NCI-H2081 (cell line): ENCODE measurements around the gene NKG7.

Source experiments
- DNase-seq, 2 experiments: peaks; one replicate each; lab custom pipeline; 2025; lab: John Stamatoyannopoulos, UW

The NKG7 gene

GRCh38 chr19:51361239-51361638 lies 11.2 kb downstream of the NKG7 start:
- DNase-seq = no peak

- DNase-seq = no peak
Measured at GRCh38 chr19:51359294-51359693, 13.2 kb downstream of the NKG7 start.

GRCh38 chr19:51357952-51358351 lies 14.5 kb downstream of the NKG7 start:
- DNase-seq = no peak

DNA sequence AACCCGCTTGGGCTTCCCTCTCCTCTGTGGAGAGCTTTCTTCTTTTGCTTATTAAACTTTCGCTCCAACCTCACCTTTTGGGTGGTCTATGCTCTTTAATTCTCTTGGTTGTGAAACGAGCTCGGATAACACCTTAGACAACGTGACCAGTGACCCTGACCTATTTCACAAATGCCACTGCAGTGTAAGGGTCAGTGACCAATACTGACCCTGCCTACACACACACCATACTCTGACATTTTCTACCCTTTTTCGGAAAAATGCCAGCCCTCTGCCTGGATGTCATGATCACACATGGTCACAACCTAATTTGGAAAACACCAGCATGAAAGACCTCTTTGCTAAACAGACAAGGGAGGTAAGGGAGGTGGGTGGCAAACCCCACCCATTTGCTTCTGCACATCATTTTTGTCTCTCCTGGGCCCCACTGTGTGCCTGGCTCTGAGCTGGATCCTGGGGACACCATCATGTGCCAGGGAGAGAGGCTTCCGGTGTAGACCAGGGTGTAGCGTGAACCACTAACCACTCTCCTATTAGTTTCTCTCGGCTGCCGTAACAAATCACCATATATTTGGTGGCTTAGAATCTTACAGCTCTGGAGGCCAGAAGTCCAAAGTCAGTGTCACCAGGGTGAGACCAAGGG lies 16.2 kb downstream of the NKG7 start:
- DNase-seq = no peak

GRCh38 chr19:51354742-51355148 lies 17.7 kb downstream of the NKG7 start:
- no peak for DNase-seq

GRCh38 chr19:51354103-51354741 lies 18.2 kb downstream of the NKG7 start:
- DNase-seq = no peak

GRCh38 chr19:51352783-51353360 lies 19.6 kb downstream of the NKG7 start:
- DNase-seq = no peak

DNA sequence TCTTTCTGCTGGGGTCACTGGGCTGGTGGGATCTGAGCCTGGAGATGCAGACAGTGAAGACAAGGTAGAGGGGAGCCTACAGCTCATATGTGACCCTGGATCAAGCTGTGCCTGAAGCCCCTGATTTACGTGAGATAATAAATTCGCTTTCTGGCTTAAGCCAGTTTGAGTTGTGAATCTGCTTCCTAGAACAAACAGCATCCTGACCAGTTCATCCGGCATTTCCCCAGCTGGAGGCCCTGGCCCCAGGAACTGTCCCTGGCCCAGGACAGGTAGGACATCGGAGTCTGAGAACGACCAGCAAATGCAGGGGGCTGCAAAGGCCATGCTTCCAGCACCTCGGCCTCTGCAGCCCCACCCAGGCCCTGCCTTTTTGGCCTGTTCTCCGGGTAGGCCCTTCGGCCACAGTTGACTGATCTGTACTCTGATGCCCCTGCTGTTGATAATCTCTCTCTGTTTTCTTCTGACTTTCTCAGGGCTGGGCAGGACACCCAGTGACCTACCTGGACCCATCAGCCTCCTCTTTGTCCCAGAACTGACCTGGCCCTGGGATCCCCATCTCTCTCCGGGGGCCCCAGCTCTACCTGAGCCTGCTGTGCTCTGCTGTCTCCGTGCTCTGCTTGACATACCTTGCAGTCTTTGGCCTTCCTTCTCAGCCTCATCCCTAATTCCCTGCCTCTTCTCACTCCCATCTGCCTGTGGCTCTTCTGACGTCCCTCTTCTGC lies 21.0 kb downstream of the NKG7 start:
- DNase-seq = no peak

- DNase-seq = no peak
Measured at GRCh38 chr19:51347209-51347928, 25.1 kb downstream of the NKG7 start.

GRCh38 chr19:51346742-51347141 lies 25.7 kb downstream of the NKG7 start:
- DNase-seq = no peak

DNA sequence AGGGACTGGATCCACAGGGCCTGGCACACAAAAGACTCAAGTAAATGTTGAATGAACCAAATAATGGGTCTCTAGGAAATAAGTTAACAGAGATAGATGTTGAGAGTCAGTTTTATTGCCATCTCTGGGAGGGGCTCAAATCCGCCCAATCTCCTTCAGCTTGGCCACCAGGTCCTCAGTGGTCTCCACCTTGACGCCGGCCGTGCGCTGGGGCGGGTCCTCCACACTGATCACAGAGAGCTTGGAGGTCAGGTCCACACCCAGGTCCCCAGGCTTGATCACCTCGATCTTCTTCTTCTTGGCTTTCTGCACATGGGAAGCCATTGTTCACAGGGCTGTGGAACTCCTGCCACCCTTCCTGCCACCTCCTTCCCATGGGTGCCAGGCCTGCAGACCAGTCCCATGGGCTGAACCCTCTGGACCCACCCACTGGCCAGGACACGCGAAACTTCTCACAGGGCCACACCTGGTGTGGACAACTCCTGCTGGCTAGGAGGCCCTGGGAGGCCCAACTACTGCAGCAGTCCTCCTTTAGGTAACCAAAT lies 27.3 kb downstream of the NKG7 start:
- DNase-seq = no peak

DNA sequence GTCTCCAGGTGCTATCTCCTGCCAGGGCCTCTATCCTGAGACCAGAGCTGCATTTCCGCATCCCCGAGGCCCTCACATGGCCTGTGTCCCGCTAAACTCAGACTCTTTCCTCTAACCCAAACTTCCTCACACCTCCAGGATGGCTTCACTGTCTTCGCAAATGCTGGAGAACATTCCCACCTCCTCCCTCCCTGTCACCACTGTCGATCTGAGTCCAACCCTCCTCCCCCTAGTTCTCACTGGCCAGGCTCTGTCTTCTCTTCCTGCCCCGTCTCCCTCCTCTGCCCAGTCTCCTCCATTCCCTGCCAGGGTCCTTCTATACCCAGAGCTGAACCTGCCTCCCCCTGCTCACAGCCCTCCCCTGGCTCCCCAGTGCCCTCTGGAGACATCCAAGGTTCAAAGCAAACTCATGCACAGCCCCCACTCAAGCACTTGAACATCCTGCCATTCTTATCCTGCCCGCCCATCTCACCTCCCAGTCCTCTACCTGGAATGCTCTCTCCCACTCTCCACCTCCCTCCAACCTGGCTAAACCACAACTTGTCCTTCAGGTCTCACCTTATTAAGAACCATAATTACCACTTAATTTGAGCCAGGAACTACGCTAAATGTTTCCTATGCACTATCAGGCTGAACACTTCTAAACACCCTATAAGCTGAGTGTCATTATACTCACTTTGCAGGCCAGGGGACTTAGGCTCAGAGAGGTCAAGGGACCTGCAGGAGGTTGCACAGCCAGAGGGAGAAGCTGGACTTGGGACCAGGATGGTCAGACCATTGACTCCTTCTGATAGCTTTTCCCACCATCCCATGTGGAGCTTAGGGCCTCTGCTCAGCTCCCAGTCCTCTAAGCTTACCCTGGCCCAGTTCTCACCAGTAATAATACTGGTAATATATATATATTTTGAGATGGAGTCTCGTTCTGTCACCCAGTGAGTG lies 29.6 kb downstream of the NKG7 start:
- DNase-seq = no peak

GRCh38 chr19:51341976-51342580 lies 30.4 kb downstream of the NKG7 start, which contains the start of gene VSIG10L:
VSIG10L (minus strand) TSS chr19:51342139; CDS start chr19:51342124, 15 bp downstream.
- no peak for DNase-seq

DNA sequence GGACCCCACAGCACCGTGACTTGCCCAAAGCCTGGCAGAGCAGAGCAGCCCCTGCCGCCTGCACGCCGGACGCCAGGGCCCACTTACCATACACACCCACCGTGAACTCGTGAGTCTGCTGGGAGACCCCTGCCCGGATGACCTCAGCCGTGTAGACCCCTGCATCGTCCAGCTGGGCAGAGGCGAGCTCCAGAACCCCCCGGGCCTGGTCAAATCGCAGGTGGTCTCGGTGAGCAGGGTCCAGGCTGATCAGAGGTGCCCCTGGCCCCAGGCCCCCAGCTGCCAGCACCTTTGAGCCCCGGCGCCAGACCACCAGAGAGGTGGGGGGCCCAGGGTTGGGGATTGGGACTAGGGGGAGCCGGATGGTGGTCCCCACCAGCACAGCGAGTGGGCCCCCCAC lies 31.4 kb downstream of the NKG7 start:
- DNase-seq = no peak

DNA sequence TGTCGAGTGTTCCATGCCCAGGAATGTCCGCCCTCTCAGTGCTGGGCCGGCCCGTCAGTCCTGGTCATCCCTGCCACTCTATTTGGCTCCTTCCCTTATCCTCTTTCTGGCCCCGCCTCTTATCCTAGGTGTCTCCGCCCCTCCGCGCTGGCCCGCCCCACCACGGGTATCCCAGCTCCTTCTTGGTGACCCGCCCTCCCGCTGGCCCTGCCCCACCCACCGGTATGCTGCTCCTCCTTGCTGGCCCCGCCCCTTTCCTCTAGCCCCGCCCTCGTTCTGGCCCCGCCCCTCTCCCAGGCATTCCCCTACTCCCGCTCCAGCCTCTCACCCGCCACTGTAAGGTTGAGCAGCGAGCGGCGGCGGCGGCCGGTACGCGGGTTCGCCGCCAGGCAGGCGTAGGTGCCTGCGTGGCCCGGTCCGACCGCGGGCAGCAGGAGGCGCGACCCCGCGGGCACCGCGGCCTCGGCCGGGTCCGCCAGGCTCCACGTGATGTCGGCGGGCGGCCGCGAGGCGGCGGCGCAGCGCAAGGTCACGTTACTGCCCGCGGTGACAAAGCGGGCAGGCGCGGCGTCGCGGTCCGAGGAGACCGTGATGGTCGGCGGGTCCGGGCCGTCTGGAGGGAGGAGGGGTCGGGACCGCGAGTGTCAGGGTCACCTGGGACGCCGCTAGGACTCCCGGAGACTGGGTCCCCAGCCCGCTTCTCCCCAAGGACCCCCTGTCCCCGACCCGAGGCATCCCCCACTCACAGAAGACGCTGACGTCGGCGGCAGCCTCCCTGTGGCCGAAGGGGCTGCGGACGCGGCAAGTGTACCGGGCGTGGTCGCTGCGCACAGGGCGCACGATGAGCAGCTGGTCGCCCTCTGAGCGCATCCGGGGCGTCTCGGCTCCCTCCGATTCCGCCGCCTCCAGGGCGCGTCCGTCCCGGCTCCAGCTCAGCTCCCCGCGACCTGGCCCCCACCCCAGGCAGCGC lies 32.5 kb downstream of the NKG7 start:
- no peak for DNase-seq

GRCh38 chr19:51339313-51339686 lies 33.2 kb downstream of the NKG7 start:
- DNase-seq = no peak

DNA sequence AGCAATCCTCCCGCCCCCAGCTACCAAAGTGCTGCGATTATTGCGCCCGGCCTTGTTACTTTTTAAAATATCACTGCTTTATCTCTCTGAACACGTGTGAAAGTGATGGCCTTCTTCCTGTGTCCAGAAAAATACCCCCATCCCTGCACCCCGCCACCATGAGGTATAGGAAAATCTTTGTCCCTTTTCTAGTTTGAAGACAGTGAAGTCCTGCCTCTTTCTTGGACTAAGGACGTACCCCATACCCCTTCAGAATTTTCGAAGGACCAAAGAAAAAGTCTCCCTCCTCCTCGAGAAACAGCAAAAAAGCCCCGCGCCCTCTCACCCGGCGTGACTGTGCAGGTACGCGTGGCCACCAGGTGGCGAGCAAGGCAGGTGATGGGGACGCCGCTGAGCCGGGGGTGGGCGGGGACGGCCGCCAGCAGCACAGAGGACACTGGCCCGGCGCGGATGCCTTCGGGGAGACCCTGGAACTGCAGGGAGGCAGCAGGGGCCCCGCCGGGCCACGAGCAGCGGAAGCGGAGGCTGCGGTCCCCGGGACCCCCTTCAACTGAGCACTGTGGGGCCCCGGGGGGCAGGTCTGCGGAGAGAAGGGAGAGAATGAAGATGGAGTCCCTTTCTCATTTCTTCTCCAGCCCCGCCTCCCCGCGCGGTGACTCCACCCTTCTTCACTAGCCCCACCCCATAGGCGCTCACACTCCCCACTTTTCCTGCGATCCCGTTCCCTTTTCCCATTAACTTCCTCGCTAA lies 33.7 kb downstream of the NKG7 start:
- no peak for DNase-seq

- no peak for DNase-seq
Measured at GRCh38 chr19:51337861-51338562, 34.4 kb downstream of the NKG7 start.
